Sigmoid colon (tissue), 4 donors: ENCODE data around the gene PDE6B.

Source experiments
- POLR2A ChIP-seq, 2 donors: fragments of 450-650 bp; IDR thresholded peaks; one replicate each; pipeline ENCODE4 v1.6.1; 2016; ENCODE audit warnings: antibody characterized with exemption in 2 of 2, mild to moderate bottlenecking in 2 of 2, moderate library complexity in 2 of 2
- POLR2AphosphoS5 ChIP-seq, 4 donors: sonication (generic); formaldehyde crosslinking; IDR thresholded peaks; one replicate each; pipeline ENCODE4 v1.6.1; 2017; ENCODE audit warnings: antibody characterized with exemption in 4 of 4
- TF ChIP-seq, protein P1 (sequence below), 4 experiments: fragments of 450-650 bp in 3 of 4; fragments of 200-600 bp in 1 of 4; IDR thresholded peaks; one replicate each; pipeline ENCODE4 v1.5.1; 2016 to 2019; ENCODE audit warnings: antibody characterized with exemption in 4 of 4, mild to moderate bottlenecking in 3 of 4, moderate library complexity in 2 of 4

DNA sequence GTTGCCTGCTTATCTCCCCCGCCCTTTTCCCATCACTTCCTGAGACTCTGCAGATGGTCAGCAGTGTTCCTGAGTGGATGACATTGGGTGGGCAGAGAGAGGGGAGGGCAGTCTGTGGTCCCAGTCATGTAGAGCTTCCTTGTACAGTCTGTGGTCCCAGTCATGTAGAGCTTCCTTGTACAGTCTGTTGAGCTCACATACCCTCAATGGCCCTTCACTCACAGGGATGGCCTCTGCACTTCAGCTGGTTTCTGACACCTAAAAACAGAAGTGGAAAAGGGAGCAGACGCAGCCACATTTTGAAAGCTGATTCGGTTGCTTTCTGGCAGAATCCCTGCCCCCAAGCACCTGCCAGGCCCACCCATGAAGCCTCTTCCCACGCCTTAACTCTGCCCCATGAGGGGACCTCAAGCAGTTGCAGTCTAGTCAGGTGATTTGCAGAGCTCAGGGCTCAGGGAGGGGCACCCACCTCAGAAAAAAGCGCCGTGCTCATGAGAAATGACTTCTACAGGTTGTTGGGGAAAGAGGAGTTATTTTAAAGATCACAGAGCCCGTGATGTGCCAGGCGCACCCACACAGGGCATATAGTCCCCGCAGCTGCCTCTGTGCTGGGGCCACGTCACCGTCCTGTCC is 45.7 kb upstream of the PDE6B start:
- TF ChIP-seq, protein P1, sequence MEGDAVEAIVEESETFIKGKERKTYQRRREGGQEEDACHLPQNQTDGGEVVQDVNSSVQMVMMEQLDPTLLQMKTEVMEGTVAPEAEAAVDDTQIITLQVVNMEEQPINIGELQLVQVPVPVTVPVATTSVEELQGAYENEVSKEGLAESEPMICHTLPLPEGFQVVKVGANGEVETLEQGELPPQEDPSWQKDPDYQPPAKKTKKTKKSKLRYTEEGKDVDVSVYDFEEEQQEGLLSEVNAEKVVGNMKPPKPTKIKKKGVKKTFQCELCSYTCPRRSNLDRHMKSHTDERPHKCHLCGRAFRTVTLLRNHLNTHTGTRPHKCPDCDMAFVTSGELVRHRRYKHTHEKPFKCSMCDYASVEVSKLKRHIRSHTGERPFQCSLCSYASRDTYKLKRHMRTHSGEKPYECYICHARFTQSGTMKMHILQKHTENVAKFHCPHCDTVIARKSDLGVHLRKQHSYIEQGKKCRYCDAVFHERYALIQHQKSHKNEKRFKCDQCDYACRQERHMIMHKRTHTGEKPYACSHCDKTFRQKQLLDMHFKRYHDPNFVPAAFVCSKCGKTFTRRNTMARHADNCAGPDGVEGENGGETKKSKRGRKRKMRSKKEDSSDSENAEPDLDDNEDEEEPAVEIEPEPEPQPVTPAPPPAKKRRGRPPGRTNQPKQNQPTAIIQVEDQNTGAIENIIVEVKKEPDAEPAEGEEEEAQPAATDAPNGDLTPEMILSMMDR (IDR thresholded peaks at IDR 0.05): no peak
- TF ChIP-seq POLR2AphosphoS5 (IDR thresholded peaks at IDR 0.05) (no peak), POLR2A (IDR thresholded peaks at IDR 0.05) (no peak)
